Progenitor cell of endocrine pancreas (in vitro differentiated cells): ENCODE data around the gene FAM221B. TPM values are rescaled to one million over a fixed set of nuclear protein-coding genes. Genes with fewer than 3 reads are reported as not detected.

Experiments
- DNase-seq: peaks from one replicate; pipeline ENCODE4 v3.0.0; 2021; ENCODE audit warnings: low spot score; ENCODE audit not compliant: unreplicated experiment
- H3K27ac Mint-ChIP-seq: 2 replicates; pipeline ENCODE4 v1.8.0; 2021; ENCODE audit warnings: mild to moderate bottlenecking, moderate library complexity, mixed read lengths
- H3K27me3 Mint-ChIP-seq: 2 replicates; pipeline ENCODE4 v1.8.0; 2021; ENCODE audit warnings: mixed read lengths
- H3K36me3 Mint-ChIP-seq: 2 replicates; pipeline ENCODE4 v1.8.0; 2022; ENCODE audit warnings: mixed read lengths; ENCODE audit not compliant: insufficient read depth
- H3K4me1 Mint-ChIP-seq: 2 replicates; pipeline ENCODE4 v1.8.0; 2021; ENCODE audit warnings: low read depth, mixed read lengths
- H3K4me3 Mint-ChIP-seq: 2 replicates; pipeline ENCODE4 v1.8.0; 2021; ENCODE audit warnings: low read depth, mild to moderate bottlenecking, moderate library complexity, mixed read lengths
- H3K9me3 Mint-ChIP-seq: 2 replicates; pipeline ENCODE4 v1.8.0; 2021; ENCODE audit warnings: low read depth, mixed read lengths
- CTCF ChIP-seq: fragments of 200-600 bp; sonication (generic); IDR thresholded peaks from one replicate; pipeline ENCODE4 v1.5.0; 2021; ENCODE audit warnings: antibody characterized with exemption, mild to moderate bottlenecking; ENCODE audit not compliant: unreplicated experiment
- total RNA-seq: library from RNA; stranded (reverse); gene quantifications from 2 replicates; pipeline ENCODE4 v1.2.1, GENCODE V29; 2021

FAM221B gene
- total RNA-seq, 1 donor from 2014 or later, result not detected

- Mint-ChIP-seq H3K4me3 (no peak overlapping the region), H3K4me1 (peaks cover 3% of the 10 kb centered on the region), H3K36me3 (no peaks in the 10 kb centered on the region), H3K27ac (no peak overlapping the region), H3K27me3 (no peaks in the 10 kb centered on the region), H3K9me3 (no peaks in the 10 kb centered on the region)
- no peak for DNase-seq
- no peak for TF ChIP-seq CTCF
Observed at GRCh38 chr9:35771075-35771433, 57.5 kb downstream of the FAM221B start.

- DNase-seq, result no peak
- H3K36me3 Mint-ChIP-seq, result no peaks in the 10 kb centered on the region
- no peaks in the 10 kb centered on the region for H3K4me1 Mint-ChIP-seq
- no peak for TF ChIP-seq CTCF
- no peak overlapping the region for H3K27ac Mint-ChIP-seq
- H3K27me3 Mint-ChIP-seq, result no peaks in the 10 kb centered on the region
- H3K4me3 Mint-ChIP-seq, result no peak overlapping the region
- no peaks in the 10 kb centered on the region for H3K9me3 Mint-ChIP-seq
Observed at GRCh38 chr9:35769763-35770162, 58.8 kb downstream of the FAM221B start.

GRCh38 chr9:35767458-35767857 lies 61.1 kb downstream of the FAM221B start:
- Mint-ChIP-seq H3K4me3 (no peak overlapping the region), H3K27ac (no peak overlapping the region), H3K36me3 (no peaks in the 10 kb centered on the region), H3K27me3 (no peaks in the 10 kb centered on the region), H3K4me1 (no peaks in the 10 kb centered on the region), H3K9me3 (no peaks in the 10 kb centered on the region)
- no peak for DNase-seq
- no peak for TF ChIP-seq CTCF

- TF ChIP-seq CTCF, result no peak
- Mint-ChIP-seq H3K36me3 (no peaks in the 10 kb centered on the region), H3K27ac (no peak overlapping the region), H3K27me3 (no peaks in the 10 kb centered on the region), H3K9me3 (no peaks in the 10 kb centered on the region), H3K4me3 (no peak overlapping the region), H3K4me1 (no peaks in the 10 kb centered on the region)
- no peak for DNase-seq
Observed at GRCh38 chr9:35766997-35767396, 61.5 kb downstream of the FAM221B start.

Other genes starting within 250 kb of the FAM221B start
- 62.3 and 63.2 TPM in 2 replicates for gene TESK1, start 223.5 kb downstream of the FAM221B start, total RNA-seq
- gene CD72, start 210.3 kb downstream of the FAM221B start, total RNA-seq, result 3.1 and 4.2 TPM in 2 replicates
- gene SIT1, start 177.8 kb downstream of the FAM221B start, total RNA-seq, result not detected in 2 replicates
- 15,251 and 16,487 TPM in 2 replicates for gene RMRP, start 170.7 kb downstream of the FAM221B start, total RNA-seq
- gene CCDC107, start 170.4 kb downstream of the FAM221B start, total RNA-seq, result 17.2 and 18.8 TPM in 2 replicates
- 9.1 and 10.4 TPM in 2 replicates for gene ARHGEF39, start 163.5 kb downstream of the FAM221B start, total RNA-seq
- 0.31 and 0.49 TPM in 2 replicates for gene CA9, start 154.8 kb downstream of the FAM221B start, total RNA-seq
- 24.3 and 32.4 TPM in 2 replicates for gene TPM2, start 138.8 kb downstream of the FAM221B start, total RNA-seq
- 136 and 141 TPM in 2 replicates for gene TLN1, start 96.5 kb downstream of the FAM221B start, total RNA-seq
- gene CREB3, start 96.1 kb downstream of the FAM221B start, total RNA-seq, result 31.5 and 33.2 TPM in 2 replicates
- gene GBA2, start 79.5 kb downstream of the FAM221B start, total RNA-seq, result 130 and 138 TPM in 2 replicates
- gene RGP1, start 79.4 kb downstream of the FAM221B start, total RNA-seq, result 37.8 and 40.0 TPM in 2 replicates
- not detected in 2 replicates for gene MSMP, start 74.5 kb downstream of the FAM221B start, total RNA-seq
- gene NPR2, start 37.1 kb downstream of the FAM221B start, total RNA-seq, result 17.0 and 23.4 TPM in 2 replicates
- gene SPAG8, start 16.5 kb downstream of the FAM221B start, total RNA-seq, result 2.9 and 3.2 TPM in 2 replicates
- 37.7 and 41.5 TPM in 2 replicates for gene HINT2, start 13.7 kb downstream of the FAM221B start, total RNA-seq
- 24.1 and 25.4 TPM in 2 replicates for gene TMEM8B, start 496 bp upstream of the FAM221B start, total RNA-seq
- not detected in 2 replicates for gene OR13J1, start 41.7 kb upstream of the FAM221B start, total RNA-seq
- gene HRCT1, start 77.5 kb upstream of the FAM221B start, total RNA-seq, result not detected in 2 replicates
- gene SPAAR, start 80.8 kb upstream of the FAM221B start, total RNA-seq, result not detected in 2 replicates
- not detected in 2 replicates for gene OR2S2, start 129.4 kb upstream of the FAM221B start, total RNA-seq
- 6.9 and 7.1 TPM in 2 replicates for gene RECK, start 208.2 kb upstream of the FAM221B start, total RNA-seq